ENCODE results near the gene IQCH.

Gene IQCH

GRCh38 chr15:67479781-67480505 lies 225.4 kb downstream of the IQCH start:
- Histone ChIP-seq H3K36me3 (ENCODE audit: insufficient read depth, insufficient read length, low read length) (no peaks in the 10 kb centered on the region), H3K4me3 (ENCODE audit: insufficient read length, low read depth) (no peak overlapping the region), H3K27me3 (ENCODE audit: insufficient read depth, insufficient read length) (no peaks in the 10 kb centered on the region), H3K4me1 (ENCODE audit: insufficient read depth, insufficient read length) (no peaks in the 10 kb centered on the region), H3K9me3 (ENCODE audit: insufficient read depth, low read length) (peaks cover 6% of the 10 kb centered on the region; the same call in 1 of the 2 replicates), H3K9ac (ENCODE audit: insufficient read length, low read depth) (no peak overlapping the region)
- no peak for TF ChIP-seq ZNF274 (IDR thresholded peaks at IDR 0.05; ENCODE audit: low read depth, low read length)
- TF ChIP-seq SUZ12 (IDR thresholded peaks at IDR 0.05; ENCODE audit: extremely low read depth, insufficient read depth, insufficient read length), result no peak
- no peak for TF ChIP-seq YY1 (IDR thresholded peaks at IDR 0.05; ENCODE audit: insufficient read depth, insufficient read length)
- no peak for DNase-seq (ENCODE audit: low read depth, low spot score)

- Histone ChIP-seq H3K9ac (ENCODE audit: insufficient read length, low read depth) (no peak overlapping the region), H3K4me3 (ENCODE audit: insufficient read length, low read depth) (no peak overlapping the region), H3K36me3 (ENCODE audit: insufficient read depth, insufficient read length, low read length) (no peaks in the 10 kb centered on the region), H3K4me1 (ENCODE audit: insufficient read depth, insufficient read length) (no peaks in the 10 kb centered on the region), H3K27me3 (ENCODE audit: insufficient read depth, insufficient read length) (no peaks in the 10 kb centered on the region), H3K9me3 (ENCODE audit: insufficient read depth, low read length) (peaks cover 10% of the 10 kb centered on the region; the same call in 1 of the 2 replicates)
- no peak for TF ChIP-seq ZNF274 (IDR thresholded peaks at IDR 0.05; ENCODE audit: low read depth, low read length)
- TF ChIP-seq SUZ12 (IDR thresholded peaks at IDR 0.05; ENCODE audit: extremely low read depth, insufficient read depth, insufficient read length), result no peak
- no peak for TF ChIP-seq YY1 (IDR thresholded peaks at IDR 0.05; ENCODE audit: insufficient read depth, insufficient read length)
- DNase-seq (ENCODE audit: low read depth, low spot score), result no peak
Measured at GRCh38 chr15:67480741-67481140, 226.2 kb downstream of the IQCH start.

DNA sequence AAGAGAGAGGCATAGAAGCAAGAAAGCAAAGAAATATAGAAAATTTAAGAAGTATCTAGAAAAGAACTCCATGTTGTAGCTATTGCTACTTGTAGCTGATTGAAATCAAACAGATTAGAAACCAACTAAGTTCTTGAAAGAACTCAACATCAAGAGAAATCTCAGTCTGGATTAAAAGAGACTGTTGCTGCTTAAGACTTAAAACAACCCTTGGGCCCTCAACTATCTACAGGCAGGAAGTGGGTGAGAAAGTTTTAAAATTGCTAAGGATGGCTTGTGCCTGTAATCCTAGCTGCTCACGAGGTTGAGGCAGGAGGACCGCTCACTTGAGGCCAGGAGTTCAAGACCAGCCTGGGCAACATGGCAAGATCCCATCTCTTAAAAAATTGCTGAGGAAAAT lies 227.1 kb downstream of the IQCH start:
- no peak for DNase-seq (ENCODE audit: low read depth, low spot score)
- Histone ChIP-seq H3K27me3 (ENCODE audit: insufficient read depth, insufficient read length) (no peaks in the 10 kb centered on the region), H3K36me3 (ENCODE audit: insufficient read depth, insufficient read length, low read length) (no peaks in the 10 kb centered on the region), H3K9me3 (ENCODE audit: insufficient read depth, low read length) (peaks cover 10% of the 10 kb centered on the region; the same call in 1 of the 2 replicates), H3K4me3 (ENCODE audit: insufficient read length, low read depth) (no peak overlapping the region), H3K4me1 (ENCODE audit: insufficient read depth, insufficient read length) (no peaks in the 10 kb centered on the region), H3K9ac (ENCODE audit: insufficient read length, low read depth) (no peak overlapping the region)
- no peak for TF ChIP-seq SUZ12 (IDR thresholded peaks at IDR 0.05; ENCODE audit: extremely low read depth, insufficient read depth, insufficient read length)
- TF ChIP-seq YY1 (IDR thresholded peaks at IDR 0.05; ENCODE audit: insufficient read depth, insufficient read length), result no peak
- TF ChIP-seq ZNF274 (IDR thresholded peaks at IDR 0.05; ENCODE audit: low read depth, low read length), result no peak

GRCh38 chr15:67495585-67495984 lies 241.0 kb downstream of the IQCH start:
- no peak overlapping the region for H3K4me3 ChIP-seq (ENCODE audit: insufficient read length, low read depth)
- no peaks in the 10 kb centered on the region for H3K9me3 ChIP-seq (ENCODE audit: insufficient read depth, low read length)
- TF ChIP-seq ZNF274 (IDR thresholded peaks at IDR 0.05; ENCODE audit: low read depth, low read length) (no peak), YY1 (IDR thresholded peaks at IDR 0.05; ENCODE audit: insufficient read depth, insufficient read length) (no peak), SUZ12 (IDR thresholded peaks at IDR 0.05; ENCODE audit: extremely low read depth, insufficient read depth, insufficient read length) (no peak)
- no peaks in the 10 kb centered on the region for H3K4me1 ChIP-seq (ENCODE audit: insufficient read depth, insufficient read length)
- H3K27me3 ChIP-seq (ENCODE audit: insufficient read depth, insufficient read length), result no peaks in the 10 kb centered on the region
- H3K36me3 ChIP-seq (ENCODE audit: insufficient read depth, insufficient read length, low read length), result no peaks in the 10 kb centered on the region
- DNase-seq (ENCODE audit: low read depth, low spot score), result no peak
- no peak overlapping the region for H3K9ac ChIP-seq (ENCODE audit: insufficient read length, low read depth)

GRCh38 chr15:67501177-67501835 lies 246.7 kb downstream of the IQCH start:
- H3K9ac ChIP-seq (ENCODE audit: insufficient read length, low read depth), result no peak overlapping the region
- DNase-seq (ENCODE audit: low read depth, low spot score), result peak; percentile 6
- no peaks in the 10 kb centered on the region for H3K27me3 ChIP-seq (ENCODE audit: insufficient read depth, insufficient read length)
- H3K4me1 ChIP-seq (ENCODE audit: insufficient read depth, insufficient read length), result no peaks in the 10 kb centered on the region
- H3K4me3 ChIP-seq (ENCODE audit: insufficient read length, low read depth), result no peak overlapping the region
- no peaks in the 10 kb centered on the region for H3K9me3 ChIP-seq (ENCODE audit: insufficient read depth, low read length)
- TF ChIP-seq YY1 (IDR thresholded peaks at IDR 0.05; ENCODE audit: insufficient read depth, insufficient read length) (no peak), ZNF274 (IDR thresholded peaks at IDR 0.05; ENCODE audit: low read depth, low read length) (no peak)
- no peaks in the 10 kb centered on the region for H3K36me3 ChIP-seq (ENCODE audit: insufficient read depth, insufficient read length, low read length)

- Histone ChIP-seq H3K4me3 (ENCODE audit: insufficient read length, low read depth) (no peak overlapping the region), H3K36me3 (ENCODE audit: insufficient read depth, insufficient read length, low read length) (no peaks in the 10 kb centered on the region), H3K27me3 (ENCODE audit: insufficient read depth, insufficient read length) (no peaks in the 10 kb centered on the region), H3K9me3 (ENCODE audit: insufficient read depth, low read length) (no peaks in the 10 kb centered on the region), H3K4me1 (ENCODE audit: insufficient read depth, insufficient read length) (no peaks in the 10 kb centered on the region), H3K9ac (ENCODE audit: insufficient read length, low read depth) (no peak overlapping the region)
- TF ChIP-seq SUZ12 (IDR thresholded peaks at IDR 0.05; ENCODE audit: extremely low read depth, insufficient read depth, insufficient read length) (no peak), ZNF274 (IDR thresholded peaks at IDR 0.05; ENCODE audit: low read depth, low read length) (no peak), YY1 (IDR thresholded peaks at IDR 0.05; ENCODE audit: insufficient read depth, insufficient read length) (no peak)
- DNase-seq (ENCODE audit: low read depth, low spot score), result peak; percentile 8
Measured at GRCh38 chr15:67501836-67502461, 247.4 kb downstream of the IQCH start.

- H3K27me3 ChIP-seq (ENCODE audit: insufficient read depth, insufficient read length), result no peaks in the 10 kb centered on the region
- no peak overlapping the region for H3K9ac ChIP-seq (ENCODE audit: insufficient read length, low read depth)
- no peaks in the 10 kb centered on the region for H3K4me1 ChIP-seq (ENCODE audit: insufficient read depth, insufficient read length)
- no peaks in the 10 kb centered on the region for H3K36me3 ChIP-seq (ENCODE audit: insufficient read depth, insufficient read length, low read length)
- no peak for TF ChIP-seq YY1 (IDR thresholded peaks at IDR 0.05; ENCODE audit: insufficient read depth, insufficient read length)
- TF ChIP-seq SUZ12 (IDR thresholded peaks at IDR 0.05; ENCODE audit: extremely low read depth, insufficient read depth, insufficient read length), result no peak
- TF ChIP-seq ZNF274 (IDR thresholded peaks at IDR 0.05; ENCODE audit: low read depth, low read length), result no peak
- no peaks in the 10 kb centered on the region for H3K9me3 ChIP-seq (ENCODE audit: insufficient read depth, low read length)
- no peak for DNase-seq (ENCODE audit: low read depth, low spot score)
- no peak overlapping the region for H3K4me3 ChIP-seq (ENCODE audit: insufficient read length, low read depth)
Measured at GRCh38 chr15:67504056-67504455, 249.5 kb downstream of the IQCH start.

Data from NT2/D1 (cell line).